ENCODE measurements around the gene MYO5C.

The MYO5C gene

GRCh38 chr15:52324109-52324508 lies 28.5 kb upstream of the MYO5C start:
- Histone ChIP-seq H3K36me3 (ENCODE audit: low read depth) (peaks cover 25% of the 10 kb centered on the region), H3K9me3 (ENCODE audit: severe bottlenecking) (no peaks in the 10 kb centered on the region), H3K27me3 (ENCODE audit: insufficient read depth, poor library complexity, severe bottlenecking) (no peaks in the 10 kb centered on the region), H3K4me1 (ENCODE audit: insufficient read depth, poor library complexity, severe bottlenecking) (no peaks in the 10 kb centered on the region), H3K27ac (ENCODE audit: poor library complexity, severe bottlenecking) (no peak overlapping the region), H3K4me3 (ENCODE audit: severe bottlenecking) (no peak overlapping the region)
- TF ChIP-seq CTCF (IDR thresholded peaks at IDR 0.05; ENCODE audit: poor library complexity, severe bottlenecking) = no peak
- ATAC-seq (ENCODE audit: low read depth) (no peak), DNase-seq (ENCODE audit: low spot score) (no peak)

GRCh38 chr15:52318729-52319500 lies 23.3 kb upstream of the MYO5C start:
- Histone ChIP-seq H3K36me3 (ENCODE audit: low read depth) (peaks cover 36% of the 10 kb centered on the region), H3K4me1 (ENCODE audit: insufficient read depth, poor library complexity, severe bottlenecking) (no peaks in the 10 kb centered on the region), H3K9me3 (ENCODE audit: severe bottlenecking) (no peaks in the 10 kb centered on the region), H3K27ac (ENCODE audit: poor library complexity, severe bottlenecking) (no peak overlapping the region), H3K27me3 (ENCODE audit: insufficient read depth, poor library complexity, severe bottlenecking) (no peaks in the 10 kb centered on the region), H3K4me3 (ENCODE audit: severe bottlenecking) (no peak overlapping the region)
- no peak for TF ChIP-seq CTCF (IDR thresholded peaks at IDR 0.05; ENCODE audit: poor library complexity, severe bottlenecking)
- no peak for DNase-seq (ENCODE audit: low spot score)
- ATAC-seq (ENCODE audit: low read depth) = peak; percentile 54

- no peak for ATAC-seq (ENCODE audit: low read depth)
- DNase-seq (ENCODE audit: low spot score) = no peak
- H3K36me3 ChIP-seq (ENCODE audit: low read depth) = peaks cover 47% of the 10 kb centered on the region
- H3K27me3 ChIP-seq (ENCODE audit: insufficient read depth, poor library complexity, severe bottlenecking) = no peaks in the 10 kb centered on the region
- no peaks in the 10 kb centered on the region for H3K4me1 ChIP-seq (ENCODE audit: insufficient read depth, poor library complexity, severe bottlenecking)
- TF ChIP-seq CTCF (IDR thresholded peaks at IDR 0.05; ENCODE audit: poor library complexity, severe bottlenecking) = no peak
- no peak overlapping the region for H3K27ac ChIP-seq (ENCODE audit: poor library complexity, severe bottlenecking)
- no peak overlapping the region for H3K4me3 ChIP-seq (ENCODE audit: severe bottlenecking)
- no peaks in the 10 kb centered on the region for H3K9me3 ChIP-seq (ENCODE audit: severe bottlenecking)
Observed at GRCh38 chr15:52317688-52318087, 22.1 kb upstream of the MYO5C start.

GRCh38 chr15:52317022-52317421 lies 21.4 kb upstream of the MYO5C start:
- no peaks in the 10 kb centered on the region for H3K4me1 ChIP-seq (ENCODE audit: insufficient read depth, poor library complexity, severe bottlenecking)
- H3K9me3 ChIP-seq (ENCODE audit: severe bottlenecking) = no peaks in the 10 kb centered on the region
- H3K36me3 ChIP-seq (ENCODE audit: low read depth) = peaks cover 48% of the 10 kb centered on the region
- H3K27me3 ChIP-seq (ENCODE audit: insufficient read depth, poor library complexity, severe bottlenecking) = no peaks in the 10 kb centered on the region
- TF ChIP-seq CTCF (IDR thresholded peaks at IDR 0.05; ENCODE audit: poor library complexity, severe bottlenecking) = no peak
- DNase-seq (ENCODE audit: low spot score) = no peak
- ATAC-seq (ENCODE audit: low read depth) = no peak
- no peak overlapping the region for H3K4me3 ChIP-seq (ENCODE audit: severe bottlenecking)
- H3K27ac ChIP-seq (ENCODE audit: poor library complexity, severe bottlenecking) = no peak overlapping the region

GRCh38 chr15:52309154-52309548 lies 13.5 kb upstream of the MYO5C start:
- Histone ChIP-seq H3K27me3 (ENCODE audit: insufficient read depth, poor library complexity, severe bottlenecking) (no peaks in the 10 kb centered on the region), H3K4me1 (ENCODE audit: insufficient read depth, poor library complexity, severe bottlenecking) (peaks cover 17% of the 10 kb centered on the region), H3K27ac (ENCODE audit: poor library complexity, severe bottlenecking) (no peak overlapping the region), H3K4me3 (ENCODE audit: severe bottlenecking) (no peak overlapping the region), H3K9me3 (ENCODE audit: severe bottlenecking) (no peaks in the 10 kb centered on the region), H3K36me3 (ENCODE audit: low read depth) (peaks cover 15% of the 10 kb centered on the region; the same call in 1 of the 2 replicates)
- ATAC-seq (ENCODE audit: low read depth) = no peak
- DNase-seq (ENCODE audit: low spot score) = no peak
- TF ChIP-seq CTCF (IDR thresholded peaks at IDR 0.05; ENCODE audit: poor library complexity, severe bottlenecking) = no peak

Data from RWPE2 (cell line).